ENCODE measurements around the gene RAD17.

The RAD17 gene

DNA sequence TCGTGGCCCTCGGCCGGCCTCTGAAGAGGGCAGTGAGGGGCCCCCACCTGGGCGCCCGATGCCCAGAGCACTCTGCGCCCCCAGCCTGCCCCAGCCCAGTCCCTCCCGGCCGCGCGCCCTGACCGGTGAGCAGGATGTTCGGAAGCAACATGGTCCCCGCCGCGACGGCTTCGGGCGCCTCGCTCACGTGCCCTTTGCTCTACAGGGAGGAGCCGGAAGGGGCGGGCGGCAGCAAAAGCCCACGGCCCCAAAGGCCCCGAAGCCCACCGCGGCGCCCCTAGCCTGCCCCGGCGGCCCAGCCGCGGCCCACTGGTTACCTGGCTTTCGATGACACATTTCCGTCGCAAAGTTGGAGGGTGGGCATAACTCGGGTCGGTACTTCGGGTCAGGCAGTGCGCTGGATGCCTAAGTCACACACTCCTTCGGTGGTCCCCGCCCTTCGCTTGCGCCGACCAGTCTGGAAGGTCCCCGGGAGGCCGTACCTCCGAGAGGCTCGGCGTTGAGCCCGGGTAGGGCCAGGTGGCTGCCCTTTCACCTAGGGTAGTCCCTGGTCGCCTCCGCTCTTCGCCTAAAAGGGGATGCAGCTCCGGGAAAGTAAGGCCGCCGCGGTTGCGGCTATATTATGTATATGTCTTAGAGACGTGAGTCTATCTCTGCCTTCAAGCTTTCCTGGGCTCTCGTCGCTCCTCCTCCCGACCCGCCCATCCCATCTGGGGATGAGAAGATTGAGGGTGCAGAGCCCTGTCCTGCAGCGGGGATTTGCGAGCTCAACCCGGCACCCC, at the start of gene RAD17, which contains the start of the genes AK6 and TAF9:
Gene RAD17 (plus strand): TSS at position 479 of the 782 bp plus-strand sequence. CDS start 2,391 bp downstream, outside the sequence.
Gene AK6 (minus strand): TSS at position 181 of the 782 bp plus-strand sequence. CDS start 30 bp downstream, at position 151.
Gene TAF9 (minus strand): TSS at position 181 of the 782 bp plus-strand sequence. CDS start 3,783 bp downstream, outside the sequence.
- H3K4me2 ChIP-seq (ENCODE audit: low read depth, low read length, poor library complexity, severe bottlenecking), result peak within 1 kb of the TSS; percentile 99

DNA sequence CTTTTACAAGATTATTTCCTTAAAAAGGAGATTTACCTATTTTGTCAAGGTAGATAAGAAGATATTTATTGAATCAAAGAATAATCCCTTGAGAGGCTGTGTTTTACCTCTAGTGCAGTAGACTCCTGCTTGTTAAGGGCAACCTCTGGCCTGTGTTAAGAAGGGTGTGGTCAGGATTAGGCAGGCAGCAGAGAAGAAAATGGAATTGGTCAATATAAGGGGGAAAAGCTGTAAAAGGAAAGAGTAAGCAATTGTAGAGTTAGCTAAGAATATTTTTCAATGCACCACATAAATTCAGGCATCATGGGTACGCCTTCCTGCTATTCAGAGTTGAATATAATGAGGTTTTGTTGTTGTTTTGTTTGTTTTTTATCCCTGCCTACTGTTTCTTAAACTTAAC, 43.3 kb upstream of the RAD17 start:
- H3K27me3 ChIP-seq (ENCODE audit: insufficient read depth, low read length, poor library complexity, severe bottlenecking), result no peaks in the 10 kb centered on the region
- TF ChIP-seq EZH2phosphoT487 (IDR thresholded peaks at IDR 0.05; ENCODE audit: borderline replicate concordance), result no peak
- TF ChIP-seq, protein P1, sequence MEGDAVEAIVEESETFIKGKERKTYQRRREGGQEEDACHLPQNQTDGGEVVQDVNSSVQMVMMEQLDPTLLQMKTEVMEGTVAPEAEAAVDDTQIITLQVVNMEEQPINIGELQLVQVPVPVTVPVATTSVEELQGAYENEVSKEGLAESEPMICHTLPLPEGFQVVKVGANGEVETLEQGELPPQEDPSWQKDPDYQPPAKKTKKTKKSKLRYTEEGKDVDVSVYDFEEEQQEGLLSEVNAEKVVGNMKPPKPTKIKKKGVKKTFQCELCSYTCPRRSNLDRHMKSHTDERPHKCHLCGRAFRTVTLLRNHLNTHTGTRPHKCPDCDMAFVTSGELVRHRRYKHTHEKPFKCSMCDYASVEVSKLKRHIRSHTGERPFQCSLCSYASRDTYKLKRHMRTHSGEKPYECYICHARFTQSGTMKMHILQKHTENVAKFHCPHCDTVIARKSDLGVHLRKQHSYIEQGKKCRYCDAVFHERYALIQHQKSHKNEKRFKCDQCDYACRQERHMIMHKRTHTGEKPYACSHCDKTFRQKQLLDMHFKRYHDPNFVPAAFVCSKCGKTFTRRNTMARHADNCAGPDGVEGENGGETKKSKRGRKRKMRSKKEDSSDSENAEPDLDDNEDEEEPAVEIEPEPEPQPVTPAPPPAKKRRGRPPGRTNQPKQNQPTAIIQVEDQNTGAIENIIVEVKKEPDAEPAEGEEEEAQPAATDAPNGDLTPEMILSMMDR (conservative IDR thresholded peaks at IDR 0.05; ENCODE audit: low read length), result no peak

More for the DNA sequence above, at the start of gene RAD17, which contains the start of the genes AK6 and TAF9:
- H3K9ac ChIP-seq (ENCODE audit: low read depth, low read length, poor library complexity, severe bottlenecking), result peak within 1 kb of the TSS; percentile 96
- peaks cover 59% of the 10 kb centered on the region for H4K20me1 ChIP-seq (ENCODE audit: insufficient read depth, low read length, poor library complexity, severe bottlenecking)
- H2AFZ ChIP-seq (ENCODE audit: low read length), result peak within 1 kb of the TSS; percentile 93
- no peaks in the 10 kb centered on the region for H3K9me3 ChIP-seq (ENCODE audit: insufficient read depth, low read depth, low read length)
- no peaks in the 10 kb centered on the region for H3F3A ChIP-seq (ENCODE audit: low read depth)
- H3K4me3 ChIP-seq (ENCODE audit: low read length, poor library complexity, severe bottlenecking), result peak within 1 kb of the TSS; percentile 97
- H3K79me2 ChIP-seq (ENCODE audit: insufficient read depth, low read length), result peaks cover 75% of the 10 kb centered on the region
- TF ChIP-seq, protein P1 (conservative IDR thresholded peaks at IDR 0.05; ENCODE audit: low read length), result no peak
- TF ChIP-seq EZH2phosphoT487 (IDR thresholded peaks at IDR 0.05; ENCODE audit: borderline replicate concordance), result no peak
- peaks cover 42% of the 10 kb centered on the region for H3K4me1 ChIP-seq (ENCODE audit: insufficient read depth, low read length, poor library complexity, severe bottlenecking)
- H3K27me3 ChIP-seq (ENCODE audit: insufficient read depth, low read length, poor library complexity, severe bottlenecking), result no peaks in the 10 kb centered on the region
- no peaks in the 10 kb centered on the region for H3K9me2 ChIP-seq (replicated peaks; ENCODE audit: low read depth, low read length)
- H3K36me3 ChIP-seq (ENCODE audit: insufficient read depth, low read length), result peaks cover 19% of the 10 kb centered on the region; the same call in 1 of the 2 replicates

GRCh38 chr5:69329905-69330489, 39.6 kb upstream of the RAD17 start:
- no peaks in the 10 kb centered on the region for H3K79me2 ChIP-seq (ENCODE audit: insufficient read depth, low read length)
- H3K36me3 ChIP-seq (ENCODE audit: insufficient read depth, low read length), result no peaks in the 10 kb centered on the region
- H3K9me3 ChIP-seq (ENCODE audit: insufficient read depth, low read depth, low read length), result no peaks in the 10 kb centered on the region
- H3K4me1 ChIP-seq (ENCODE audit: insufficient read depth, low read length, poor library complexity, severe bottlenecking), result peaks cover 11% of the 10 kb centered on the region
- H3K9me2 ChIP-seq (replicated peaks; ENCODE audit: low read depth, low read length), result no peaks in the 10 kb centered on the region
- no peaks in the 10 kb centered on the region for H4K20me1 ChIP-seq (ENCODE audit: insufficient read depth, low read length, poor library complexity, severe bottlenecking)
- H3K9ac ChIP-seq (ENCODE audit: low read depth, low read length, poor library complexity, severe bottlenecking), result no peak overlapping the region
- TF ChIP-seq, protein P1 (conservative IDR thresholded peaks at IDR 0.05; ENCODE audit: low read length), result no peak
- no peak overlapping the region for H2AFZ ChIP-seq (ENCODE audit: low read length)
- no peaks in the 10 kb centered on the region for H3F3A ChIP-seq (ENCODE audit: low read depth)
- no peak overlapping the region for H3K4me2 ChIP-seq (ENCODE audit: low read depth, low read length, poor library complexity, severe bottlenecking)
- H3K27me3 ChIP-seq (ENCODE audit: insufficient read depth, low read length, poor library complexity, severe bottlenecking), result no peaks in the 10 kb centered on the region
- H3K4me3 ChIP-seq (ENCODE audit: low read length, poor library complexity, severe bottlenecking), result no peak overlapping the region

More for the DNA sequence above, 43.3 kb upstream of the RAD17 start:
- no peaks in the 10 kb centered on the region for H3K4me1 ChIP-seq (ENCODE audit: insufficient read depth, low read length, poor library complexity, severe bottlenecking)
- no peaks in the 10 kb centered on the region for H3K36me3 ChIP-seq (ENCODE audit: insufficient read depth, low read length)
- H2AFZ ChIP-seq (ENCODE audit: low read length), result no peak overlapping the region
- H3K9ac ChIP-seq (ENCODE audit: low read depth, low read length, poor library complexity, severe bottlenecking), result no peak overlapping the region
- no peaks in the 10 kb centered on the region for H3K9me2 ChIP-seq (replicated peaks; ENCODE audit: low read depth, low read length)
- H3K9me3 ChIP-seq (ENCODE audit: insufficient read depth, low read depth, low read length), result no peaks in the 10 kb centered on the region
- H4K20me1 ChIP-seq (ENCODE audit: insufficient read depth, low read length, poor library complexity, severe bottlenecking), result no peaks in the 10 kb centered on the region
- H3K4me2 ChIP-seq (ENCODE audit: low read depth, low read length, poor library complexity, severe bottlenecking), result no peak overlapping the region
- H3K79me2 ChIP-seq (ENCODE audit: insufficient read depth, low read length), result no peaks in the 10 kb centered on the region
- H3F3A ChIP-seq (ENCODE audit: low read depth), result no peaks in the 10 kb centered on the region
- H3K4me3 ChIP-seq (ENCODE audit: low read length, poor library complexity, severe bottlenecking), result no peak overlapping the region
